ENCODE data around the gene HSD17B13. TPM values are rescaled to one million over a fixed set of nuclear protein-coding genes. Genes with fewer than 3 reads are reported as not detected.

Gene HSD17B13
- total and polyA plus RNA-seq, 2 of the 4 experiments (the other 2 are of a cell fraction) = not detected

- H3K14ac ChIP-seq (replicated peaks; ENCODE audit: low read depth, low read length) = no peak overlapping the region
- no peak overlapping the region for H2AK5ac ChIP-seq (ENCODE audit: low read depth, low read length)
- H3K4me1 ChIP-seq (ENCODE audit: control insufficient read depth, insufficient read depth, low read length) = no peaks in the 10 kb centered on the region
- H3K56ac ChIP-seq (ENCODE audit: extremely low read depth, insufficient read depth, low read length) = no peak overlapping the region
- H3K36me3 ChIP-seq (ENCODE audit: control insufficient read depth, insufficient read depth, low read length) = no peaks in the 10 kb centered on the region
- CTCF ChIA-PET = no interaction called here
- no peak overlapping the region for H4K91ac ChIP-seq (ENCODE audit: insufficient read depth, low read depth, low read length)
- H3K18ac ChIP-seq (ENCODE audit: low read depth, low read length) = no peak overlapping the region
- POLR2A ChIA-PET (ENCODE audit: unreplicated experiment) = no interaction called here
- no peak overlapping the region for H2BK5ac ChIP-seq (ENCODE audit: low read depth, low read length, poor library complexity, severe bottlenecking)
- no peak overlapping the region for H3K4me3 ChIP-seq (ENCODE audit: insufficient read depth, low read depth, low read length)
- TF ChIP-seq MAZ (IDR thresholded peaks at IDR 0.05; ENCODE audit: borderline replicate concordance, low read depth, low read length) (no peak), FOS (IDR thresholded peaks at IDR 0.05; ENCODE audit: low read depth, low read length) (no peak), NFE2L2 (IDR thresholded peaks at IDR 0.05; ENCODE audit: low read depth, low read length) (no peak), CEBPB (IDR thresholded peaks at IDR 0.05; ENCODE audit: low read depth, low read length) (no peak), RCOR1 (IDR thresholded peaks at IDR 0.05; ENCODE audit: insufficient replicate concordance, low read length) (no peak), MAFK (IDR thresholded peaks at IDR 0.05; ENCODE audit: low read depth, low read length) (no peak), BHLHE40 (IDR thresholded peaks at IDR 0.05; ENCODE audit: low read depth, low read length) (no peak), CTCF (conservative IDR thresholded peaks at IDR 0.05; ENCODE audit: low read depth, low read length) (no peak), RFX5 (IDR thresholded peaks at IDR 0.05; ENCODE audit: low read depth, low read length) (no peak), POLR2A (IDR thresholded peaks at IDR 0.05; ENCODE audit: low read depth, low read length) (no peak)
- DNase-seq (no peak), ATAC-seq (ENCODE audit: low read depth) (no peak)
- no peak overlapping the region for H3K4me2 ChIP-seq (ENCODE audit: low read depth, low read length)
- H3K27me3 ChIP-seq (ENCODE audit: control insufficient read depth, insufficient read depth, low read length) = peaks cover 6% of the 10 kb centered on the region
- no peaks in the 10 kb centered on the region for H3K9me3 ChIP-seq (ENCODE audit: control insufficient read depth, insufficient read depth, low read length)
- dilution Hi-C loops (cut with HindIII; ENCODE audit: low sequenced_read_pairs, unreplicated experiment) (no loop called here), intact Hi-C loops (cut with micrococcal nuclease) (no loop called here), in situ Hi-C loops (cut with MboI; ENCODE audit: low sequenced_read_pairs) (no loop called here)
- H2BK20ac ChIP-seq (ENCODE audit: low read depth, low read length) = no peak overlapping the region
- no peak overlapping the region for H3K9ac ChIP-seq (ENCODE audit: low read depth, low read length)
- no peak overlapping the region for H3K23ac ChIP-seq (ENCODE audit: low read depth, low read length)
- H3K27ac ChIP-seq (ENCODE audit: insufficient read depth, low read length) = no peak overlapping the region
- H3K79me1 ChIP-seq (ENCODE audit: low read depth in 1 of 2, low read length in 2 of 2) = no peaks in the 10 kb centered on the region
- no peak overlapping the region for H4K5ac ChIP-seq (ENCODE audit: low read depth, low read length)
- no peak overlapping the region for H3K4ac ChIP-seq (ENCODE audit: low read depth, low read length)
- BruUV-seq (replicated peaks) = no TSS peak
- H4K8ac ChIP-seq (ENCODE audit: low read depth in 2 of 2, low read length in 2 of 2) = no peak overlapping the region
- H2BK120ac ChIP-seq (ENCODE audit: low read depth, low read length) = no peak overlapping the region
- H3K9me1 ChIP-seq (ENCODE audit: insufficient read depth, low read length) = no peaks in the 10 kb centered on the region
- H4K20me1 ChIP-seq (ENCODE audit: insufficient read depth, low read length) = no peaks in the 10 kb centered on the region
- H2AK9ac ChIP-seq (replicated peaks; ENCODE audit: low read depth, low read length, poor library complexity) = no peak overlapping the region
- WGBS, 2 experiments (ENCODE audit: extremely low coverage in 2 of 2, insufficient read length in 1 of 2) = 27% methylated on average over 2 of the region's 3 CpGs; no CpG with 5 or more reads in 1 of the 2 experiments
- no peak overlapping the region for H2AFZ ChIP-seq (replicated peaks; ENCODE audit: low read length, poor library complexity)
- H2BK15ac ChIP-seq (ENCODE audit: low read depth, low read length) = no peak overlapping the region
These were observed 55.7 kb downstream of the HSD17B13 start for GRCh38 chr4:87266986-87267385.

Measured in IMR-90 (cell line).